GM10266 (cell line): ENCODE results near the gene PEX7.
A peak's percentile ranks its signal among the peaks of the same experiment; 100 is the strongest.
"Not testable (repeated sequence)": the region's sequence is repeated elsewhere in the genome, so short reads cannot be mapped to it uniquely, and the experiment has no call there.

ENCODE experiments used
- DNase-seq: peaks from one replicate; pipeline ENCODE4 v3.0.0; 2012; ENCODE audit errors: extremely low spot score
- TF ChIP-seq, protein P1 (sequence below): IDR thresholded peaks from 2 replicates; pipeline ENCODE4 v1.5.1; 2012; ENCODE audit warnings: mild to moderate bottlenecking, low read depth; ENCODE audit not compliant: control insufficient read depth, insufficient read depth; ENCODE audit errors: missing control alignments

PEX7 gene

DNA sequence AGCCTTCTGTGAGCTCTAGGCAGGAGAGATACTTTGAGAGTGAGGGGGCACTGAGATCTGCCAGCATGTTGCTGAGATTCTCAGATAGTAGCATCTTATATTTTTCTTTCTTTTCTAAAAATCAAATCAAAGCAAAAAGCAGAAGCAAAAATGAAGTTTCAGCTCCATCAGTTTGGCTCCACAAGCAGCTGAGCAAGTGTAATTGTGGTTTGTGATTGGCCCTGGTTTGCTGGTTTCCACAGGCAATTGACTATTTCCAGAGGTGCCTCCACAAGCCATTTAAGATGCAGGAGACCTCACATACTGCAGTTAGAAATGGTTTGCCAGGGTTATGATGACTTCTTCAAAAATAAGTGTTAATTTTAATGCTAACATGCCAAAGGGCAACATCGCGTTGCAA is 104.0 kb downstream of the PEX7 start:
- TF ChIP-seq, protein P1, sequence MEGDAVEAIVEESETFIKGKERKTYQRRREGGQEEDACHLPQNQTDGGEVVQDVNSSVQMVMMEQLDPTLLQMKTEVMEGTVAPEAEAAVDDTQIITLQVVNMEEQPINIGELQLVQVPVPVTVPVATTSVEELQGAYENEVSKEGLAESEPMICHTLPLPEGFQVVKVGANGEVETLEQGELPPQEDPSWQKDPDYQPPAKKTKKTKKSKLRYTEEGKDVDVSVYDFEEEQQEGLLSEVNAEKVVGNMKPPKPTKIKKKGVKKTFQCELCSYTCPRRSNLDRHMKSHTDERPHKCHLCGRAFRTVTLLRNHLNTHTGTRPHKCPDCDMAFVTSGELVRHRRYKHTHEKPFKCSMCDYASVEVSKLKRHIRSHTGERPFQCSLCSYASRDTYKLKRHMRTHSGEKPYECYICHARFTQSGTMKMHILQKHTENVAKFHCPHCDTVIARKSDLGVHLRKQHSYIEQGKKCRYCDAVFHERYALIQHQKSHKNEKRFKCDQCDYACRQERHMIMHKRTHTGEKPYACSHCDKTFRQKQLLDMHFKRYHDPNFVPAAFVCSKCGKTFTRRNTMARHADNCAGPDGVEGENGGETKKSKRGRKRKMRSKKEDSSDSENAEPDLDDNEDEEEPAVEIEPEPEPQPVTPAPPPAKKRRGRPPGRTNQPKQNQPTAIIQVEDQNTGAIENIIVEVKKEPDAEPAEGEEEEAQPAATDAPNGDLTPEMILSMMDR: no peak
- no peak for DNase-seq

DNA sequence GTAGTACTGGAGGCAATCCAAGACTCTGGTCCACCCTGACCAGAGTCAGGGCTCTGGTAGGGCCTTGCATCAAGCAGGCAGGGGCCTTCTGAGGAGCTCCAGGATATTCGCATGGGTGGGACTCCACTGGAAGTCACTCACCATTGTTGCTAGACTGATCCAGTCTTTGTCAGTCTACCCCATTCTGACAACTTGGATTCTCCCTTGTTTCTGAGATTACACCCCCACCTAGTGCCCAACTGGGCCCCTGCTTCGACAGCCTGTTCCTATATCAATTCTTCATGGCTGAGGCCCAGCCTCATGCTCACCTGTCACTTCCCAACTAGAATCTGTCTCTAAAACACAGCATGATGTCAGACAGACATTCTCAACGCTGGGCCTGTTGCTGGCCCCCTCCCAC is 104.9 kb downstream of the PEX7 start:
- DNase-seq: peak; percentile 58
- TF ChIP-seq, protein P1: peak; percentile 53

DNA sequence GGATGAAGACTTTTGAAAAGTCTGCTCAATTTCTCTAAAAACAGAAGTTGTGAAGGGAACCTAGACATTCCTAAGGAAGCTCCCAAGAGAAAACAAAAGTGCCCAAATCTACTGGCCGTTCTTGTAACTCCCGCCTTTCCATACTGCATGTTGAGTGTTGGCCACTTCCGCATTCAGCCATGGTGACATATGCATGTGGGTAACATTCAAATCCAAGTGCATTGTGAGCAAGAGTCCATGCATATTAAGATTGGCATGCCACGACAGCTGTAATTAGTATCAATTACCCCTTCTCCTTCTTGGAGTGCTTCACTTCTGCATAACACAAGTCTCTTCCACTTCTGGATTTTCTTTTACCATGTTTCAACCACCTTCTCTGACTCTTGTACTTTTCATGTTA is 108.1 kb downstream of the PEX7 start:
- no peak for DNase-seq
- TF ChIP-seq, protein P1: no peak

DNA sequence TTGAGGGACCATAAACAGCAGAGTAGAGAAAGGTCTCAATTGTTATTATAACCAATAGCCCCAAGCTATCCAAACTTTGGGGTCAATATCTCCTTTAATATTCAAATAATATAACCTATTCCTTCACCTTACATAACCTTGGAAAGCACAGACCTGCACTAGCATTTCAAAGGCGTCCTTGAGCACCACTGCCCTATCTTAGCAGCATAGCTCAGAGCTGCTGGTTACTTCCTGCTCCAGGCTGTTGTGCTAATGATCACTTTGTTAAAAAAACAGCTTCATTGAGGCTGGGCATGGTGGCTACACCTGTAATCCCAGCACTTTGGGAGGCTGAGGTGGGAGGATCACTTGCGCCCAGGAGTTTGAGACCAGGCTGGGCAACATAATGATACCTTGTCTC is 110.2 kb downstream of the PEX7 start:
- TF ChIP-seq, protein P1: no peak
- no peak for DNase-seq

DNA sequence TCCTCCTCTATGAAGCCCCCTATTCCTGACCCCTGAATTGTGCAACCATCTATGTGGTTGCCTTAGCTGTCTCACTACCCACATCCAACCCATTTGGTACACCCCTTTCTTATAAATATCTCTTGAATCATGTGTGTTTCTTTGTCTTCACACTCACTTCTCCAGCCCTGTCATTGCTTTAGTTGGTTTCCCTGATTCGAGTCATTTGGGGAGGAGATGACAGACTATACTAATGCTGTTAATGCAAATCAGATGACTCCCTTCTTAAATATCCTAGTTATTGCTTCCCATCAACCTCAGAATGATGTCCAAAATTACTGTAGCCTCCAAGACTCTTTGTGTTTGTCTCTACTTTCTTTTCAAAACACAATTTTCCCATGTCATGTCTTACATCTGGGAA is 122.7 kb downstream of the PEX7 start:
- no peak for DNase-seq
- TF ChIP-seq, protein P1: no peak

- DNase-seq: no peak
- TF ChIP-seq, protein P1: no peak
Measured at GRCh38 chr6:136945711-136946121, 123.3 kb downstream of the PEX7 start.

DNA sequence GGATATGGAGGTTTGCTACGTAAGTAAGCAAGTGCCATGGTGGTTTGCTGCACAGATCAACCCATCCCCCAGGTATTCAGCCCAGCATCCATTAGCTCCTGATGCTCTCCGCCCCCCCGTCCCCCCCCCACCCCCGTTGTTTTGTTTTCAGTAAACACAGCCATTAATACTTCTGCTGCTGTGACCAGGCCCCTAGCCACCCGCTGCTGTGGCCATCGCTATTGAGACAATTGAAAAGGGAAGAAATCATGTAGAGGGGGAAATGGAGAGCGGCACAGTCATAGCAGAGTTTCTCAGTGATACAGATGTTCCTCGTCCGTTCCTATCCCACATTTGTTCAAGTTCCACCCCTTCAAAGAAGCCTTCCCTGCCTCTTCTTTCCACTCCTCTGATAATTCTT is 124.6 kb downstream of the PEX7 start:
- no peak for DNase-seq
- TF ChIP-seq, protein P1: no peak

GRCh38 chr6:136949957-136950356 is 127.6 kb downstream of the PEX7 start:
- DNase-seq: not testable (repeated sequence)
